Measurements from ENCODE around the gene WWC1. TPM values are rescaled to one million over a fixed set of nuclear protein-coding genes. Genes with fewer than 3 reads are reported as not detected.

The WWC1 gene
- total RNA-seq, 1 donor from 2014 or later = 18.7 TPM

- Histone ChIP-seq H3K4me1 (no peaks in the 10 kb centered on the region), H3K27me3 (no peaks in the 10 kb centered on the region), H3K27ac (no peak overlapping the region), H3K4me3 (no peak overlapping the region), H3K9me3 (no peaks in the 10 kb centered on the region), H3K36me3 (no peaks in the 10 kb centered on the region)
- intact Hi-C loops (cut with DNase I) = no loop called here
- no peak for DNase-seq (ENCODE audit: extremely low spot score in 2 of 2)
- no peak for TF ChIP-seq POLR2AphosphoS5 (IDR thresholded peaks at IDR 0.05; ENCODE audit: insufficient read depth in 1 of 2, low read depth in 1 of 2)
- no peak for TF ChIP-seq CTCF (IDR thresholded peaks at IDR 0.05)
- TF ChIP-seq POLR2A (IDR thresholded peaks at IDR 0.05) = no peak
Observed at GRCh38 chr5:168356592-168356991, 65.1 kb downstream of the WWC1 start.

- DNase-seq (ENCODE audit: extremely low spot score in 2 of 2) = no peak
- Histone ChIP-seq H3K36me3 (no peaks in the 10 kb centered on the region), H3K4me3 (no peak overlapping the region), H3K4me1 (no peaks in the 10 kb centered on the region), H3K27me3 (no peaks in the 10 kb centered on the region), H3K9me3 (no peaks in the 10 kb centered on the region), H3K27ac (no peak overlapping the region)
- TF ChIP-seq CTCF (IDR thresholded peaks at IDR 0.05) (no peak), POLR2A (IDR thresholded peaks at IDR 0.05) (no peak), POLR2AphosphoS5 (IDR thresholded peaks at IDR 0.05; ENCODE audit: insufficient read depth in 1 of 2, low read depth in 1 of 2) (no peak)
- intact Hi-C loops (cut with DNase I) = no loop called here
Observed at GRCh38 chr5:168357876-168358275, 66.4 kb downstream of the WWC1 start.

GRCh38 chr5:168359820-168360460, 68.5 kb downstream of the WWC1 start:
- peak in 1 of 2 donors; percentile 9 for TF ChIP-seq POLR2AphosphoS5 (IDR thresholded peaks at IDR 0.05; ENCODE audit: insufficient read depth in 1 of 2, low read depth in 1 of 2)
- no peak for TF ChIP-seq CTCF (IDR thresholded peaks at IDR 0.05)
- intact Hi-C loops (cut with DNase I) = no loop called here
- no peaks in the 10 kb centered on the region for H3K27me3 ChIP-seq
- no peaks in the 10 kb centered on the region for H3K9me3 ChIP-seq
- no peak overlapping the region for H3K27ac ChIP-seq
- no peaks in the 10 kb centered on the region for H3K36me3 ChIP-seq
- H3K4me1 ChIP-seq = peaks cover 9% of the 10 kb centered on the region
- no peak for DNase-seq (ENCODE audit: extremely low spot score in 2 of 2)
- no peak overlapping the region for H3K4me3 ChIP-seq

- H3K27ac ChIP-seq = no peak overlapping the region
- DNase-seq (ENCODE audit: extremely low spot score in 2 of 2) = no peak
- H3K9me3 ChIP-seq = no peaks in the 10 kb centered on the region
- no peaks in the 10 kb centered on the region for H3K27me3 ChIP-seq
- H3K4me1 ChIP-seq = peaks cover 10% of the 10 kb centered on the region
- no peak overlapping the region for H3K4me3 ChIP-seq
- no peaks in the 10 kb centered on the region for H3K36me3 ChIP-seq
- intact Hi-C loops (cut with DNase I) = no loop called here
- TF ChIP-seq CTCF (IDR thresholded peaks at IDR 0.05) (no peak), POLR2AphosphoS5 (IDR thresholded peaks at IDR 0.05; ENCODE audit: insufficient read depth in 1 of 2, low read depth in 1 of 2) (no peak), POLR2A (IDR thresholded peaks at IDR 0.05) (no peak)
Observed at GRCh38 chr5:168360521-168361285, 69.3 kb downstream of the WWC1 start.

Measured in vagina (tissue), 2 donors.